Measurements from ENCODE around the gene INAVA. TPM values are rescaled to one million over a fixed set of nuclear protein-coding genes. Genes with fewer than 3 reads are reported as not detected.

INAVA gene
- total and polyA plus RNA-seq, 10 of the 15 experiments (the other 5 are each of a cell fraction or from before 2014, with no cell fraction given) = 3.6 to 15.4 (median 9.5) TPM

- TF ChIP-seq, protein P1, sequence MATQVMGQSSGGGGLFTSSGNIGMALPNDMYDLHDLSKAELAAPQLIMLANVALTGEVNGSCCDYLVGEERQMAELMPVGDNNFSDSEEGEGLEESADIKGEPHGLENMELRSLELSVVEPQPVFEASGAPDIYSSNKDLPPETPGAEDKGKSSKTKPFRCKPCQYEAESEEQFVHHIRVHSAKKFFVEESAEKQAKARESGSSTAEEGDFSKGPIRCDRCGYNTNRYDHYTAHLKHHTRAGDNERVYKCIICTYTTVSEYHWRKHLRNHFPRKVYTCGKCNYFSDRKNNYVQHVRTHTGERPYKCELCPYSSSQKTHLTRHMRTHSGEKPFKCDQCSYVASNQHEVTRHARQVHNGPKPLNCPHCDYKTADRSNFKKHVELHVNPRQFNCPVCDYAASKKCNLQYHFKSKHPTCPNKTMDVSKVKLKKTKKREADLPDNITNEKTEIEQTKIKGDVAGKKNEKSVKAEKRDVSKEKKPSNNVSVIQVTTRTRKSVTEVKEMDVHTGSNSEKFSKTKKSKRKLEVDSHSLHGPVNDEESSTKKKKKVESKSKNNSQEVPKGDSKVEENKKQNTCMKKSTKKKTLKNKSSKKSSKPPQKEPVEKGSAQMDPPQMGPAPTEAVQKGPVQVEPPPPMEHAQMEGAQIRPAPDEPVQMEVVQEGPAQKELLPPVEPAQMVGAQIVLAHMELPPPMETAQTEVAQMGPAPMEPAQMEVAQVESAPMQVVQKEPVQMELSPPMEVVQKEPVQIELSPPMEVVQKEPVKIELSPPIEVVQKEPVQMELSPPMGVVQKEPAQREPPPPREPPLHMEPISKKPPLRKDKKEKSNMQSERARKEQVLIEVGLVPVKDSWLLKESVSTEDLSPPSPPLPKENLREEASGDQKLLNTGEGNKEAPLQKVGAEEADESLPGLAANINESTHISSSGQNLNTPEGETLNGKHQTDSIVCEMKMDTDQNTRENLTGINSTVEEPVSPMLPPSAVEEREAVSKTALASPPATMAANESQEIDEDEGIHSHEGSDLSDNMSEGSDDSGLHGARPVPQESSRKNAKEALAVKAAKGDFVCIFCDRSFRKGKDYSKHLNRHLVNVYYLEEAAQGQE (IDR thresholded peaks at IDR 0.05; ENCODE audit: low read depth, low read length) = no peak
These were observed 6.7 kb downstream of the INAVA start (continued) for GRCh38 chr1:200901350-200901749.

DNA sequence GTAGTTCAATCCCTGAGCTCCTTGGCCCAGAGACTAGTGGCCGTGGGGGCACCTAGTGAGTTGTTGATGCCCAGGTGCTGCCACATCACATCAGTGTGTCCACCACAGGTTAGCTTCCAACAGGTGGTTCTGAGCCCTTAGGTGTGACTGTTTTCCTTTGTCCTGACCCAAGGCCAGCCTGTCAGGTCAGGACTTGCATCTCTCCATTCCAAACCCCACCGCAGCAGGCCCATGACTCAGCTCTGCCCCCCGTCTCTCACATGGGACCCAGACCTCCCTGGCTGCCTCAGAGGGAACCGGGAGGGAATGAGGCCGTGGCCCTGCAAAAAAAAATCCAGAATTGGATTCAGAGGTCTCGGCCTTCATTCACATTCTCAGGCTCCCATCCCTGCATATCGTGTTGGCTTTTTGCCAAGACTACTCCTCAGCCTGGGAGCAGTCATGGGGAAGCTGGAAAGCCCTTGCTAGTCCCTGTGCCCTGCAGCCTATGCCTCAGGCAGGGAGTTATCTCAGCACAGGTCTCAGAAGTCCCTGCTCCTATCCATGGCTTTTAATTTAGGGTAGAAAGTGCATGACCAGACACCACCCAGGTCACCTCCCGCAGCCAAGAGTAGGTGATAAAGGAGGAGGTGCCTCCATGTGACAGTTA is 7.2 kb downstream of the INAVA start:
- H2AFZ ChIP-seq (ENCODE audit: control insufficient read depth, low read depth, low read length) = no peak overlapping the region
- no peak for TF ChIP-seq MAX (IDR thresholded peaks at IDR 0.05; ENCODE audit: low read depth, low read length)
- no peak for TF ChIP-seq JUNB (IDR thresholded peaks at IDR 0.05)
- TF ChIP-seq GABPA (IDR thresholded peaks at IDR 0.05; ENCODE audit: low read depth) = no peak
- TF ChIP-seq ZBED1 (IDR thresholded peaks at IDR 0.05; ENCODE audit: borderline replicate concordance) = no peak
- no peak for TF ChIP-seq NBN (IDR thresholded peaks at IDR 0.05)
- no peak for TF ChIP-seq FOS (IDR thresholded peaks at IDR 0.05; ENCODE audit: borderline replicate concordance, extremely low read depth, insufficient read length)
- TF ChIP-seq RCOR1 (conservative IDR thresholded peaks at IDR 0.05; ENCODE audit: low read depth, low read length) = no peak
- no peak for TF ChIP-seq EP300 (IDR thresholded peaks at IDR 0.05; ENCODE audit: borderline replicate concordance in 1 of 2, control insufficient read depth in 1 of 2, low read depth in 2 of 2, low read length in 2 of 2)
- TF ChIP-seq NRF1 (conservative IDR thresholded peaks at IDR 0.05; ENCODE audit: low read depth, low read length) = no peak
- no peak for TF ChIP-seq CBX5 (IDR thresholded peaks at IDR 0.05; ENCODE audit: low read depth)
- TF ChIP-seq USF1 (IDR thresholded peaks at IDR 0.05; ENCODE audit: borderline replicate concordance, extremely low read length, insufficient read depth, low read depth, low read length) = no peak
- no peak for TF ChIP-seq HDGF (IDR thresholded peaks at IDR 0.05)
- no peak for TF ChIP-seq CHD4 (IDR thresholded peaks at IDR 0.05)
- H3K9ac ChIP-seq (ENCODE audit: control insufficient read depth, insufficient read depth, low read length) = no peak overlapping the region
- H3K36me3 ChIP-seq (ENCODE audit: control insufficient read depth in 2 of 2, insufficient read depth in 2 of 2, low read length in 1 of 2) = peaks cover 0 to 26% of the 10 kb centered on the region in 2 experiments; a peak in 2 of 4 replicates
- no peaks in the 10 kb centered on the region for H3K27me3 ChIP-seq (replicated peaks in 1 of 2; ENCODE audit: control insufficient read depth in 2 of 2, insufficient read depth in 2 of 2, low read length in 1 of 2)
- no peaks in the 10 kb centered on the region for H3K9me3 ChIP-seq (replicated peaks; ENCODE audit: control insufficient read depth, insufficient read depth, low read length)
- in situ Hi-C loops (cut with MboI) (no loop called here), intact Hi-C loops (cut with micrococcal nuclease; ENCODE audit: unreplicated experiment) (no loop called here)
- FAIRE-seq (no peak), ATAC-seq (no peak), DNase-seq (ENCODE audit: low read depth, low spot score) (no peak)
- ChIA-PET SMC1A (ENCODE audit: uncharacterized antibody, unreplicated experiment) (interaction anchor here (1.5 to 11.7 kb wide), 2 partner anchors 9 to 38 kb away, joined by 5 to 193 read pairs; partner anchors contain the start of gene INAVA), CTCF (interaction anchor here (1.7 to 9.2 kb wide), 4 partner anchors 9 to 124 kb away, joined by 4 to 131 read pairs (median 5); partner anchors contain the start of gene INAVA), RAD21 (ENCODE audit: unreplicated experiment) (interaction anchor here (0.9 kb wide), 1 partner anchor 11 kb away, joined by 4 read pairs; no protein-coding TSS in a partner anchor), POLR2A (no interaction called here)
- H4K20me1 ChIP-seq (ENCODE audit: control insufficient read depth, insufficient read depth) = no peaks in the 10 kb centered on the region
- no peak overlapping the region for H3K4me3 ChIP-seq
- no TSS peak for BruUV-seq (replicated peaks)
- no peaks in the 10 kb centered on the region for H3K79me2 ChIP-seq (ENCODE audit: control insufficient read depth, insufficient read depth, low read length)
- no peak overlapping the region for H3K27ac ChIP-seq (ENCODE audit: control insufficient read depth, insufficient read depth)
- WGBS (ENCODE audit: insufficient coverage, insufficient replicate concordance, low lambda C conversion rate, missing lambda C conversion rate) = 58% methylated on average over 8 of the region's 8 CpGs
- H3K4me2 ChIP-seq (ENCODE audit: control insufficient read depth, insufficient read depth) = no peak overlapping the region
- H3K4me1 ChIP-seq (ENCODE audit: control insufficient read depth, insufficient read depth, low read length) = peaks cover 7% of the 10 kb centered on the region

Data from GM12878 (cell line).